Measurements from ENCODE around the gene OPRD1.
"Not testable (repeated sequence)": the region's sequence is repeated elsewhere in the genome, so short reads cannot be mapped to it uniquely, and the experiment has no call there.

- not testable (repeated sequence) for TF ChIP-seq CTCF (IDR thresholded peaks at IDR 0.05; ENCODE audit: insufficient read depth, low read length, poor library complexity, severe bottlenecking); EZH2phosphoT487 (conservative IDR thresholded peaks at IDR 0.05; ENCODE audit: low read length)
Measured at GRCh38 chr1:28771921-28772320, 40.0 kb upstream of the OPRD1 start.
